ENCODE results near the gene NRM. TPM values are rescaled to one million over a fixed set of nuclear protein-coding genes. Genes with fewer than 3 reads are reported as not detected.
A peak's percentile ranks its signal among the peaks of the same experiment; 100 is the strongest.

Gene NRM
- total RNA-seq, 1 experiment from 2014 or later: 31.2 TPM

GRCh38 chr6:30719356-30719755 is 28.6 kb upstream of the NRM start:
- Mint-ChIP-seq H3K36me3 (peaks cover 52% of the 10 kb centered on the region), H3K9me3 (no peaks in the 10 kb centered on the region), H3K27ac (peak overlapping the region; percentile 100), H3K4me3 (peak overlapping the region; percentile 99), H3K27me3 (ENCODE audit: low read depth) (no peaks in the 10 kb centered on the region), H3K4me1 (peaks cover 50% of the 10 kb centered on the region)
- CTCF ChIA-PET: interaction anchor here (0.6 to 6.0 kb wide), 6 partner anchors 12 to 1195 kb away, joined by 3 to 54 read pairs (median 4); partner anchors contain the start of gene DHX16
- TF ChIP-seq ZNF281 (CRISPR knock-in tag; IDR thresholded peaks at IDR 0.05) (no peak), SP1 (CRISPR knock-in tag; conservative IDR thresholded peaks at IDR 0.05) (no peak), ZNF263 (CRISPR knock-in tag; IDR thresholded peaks at IDR 0.05; ENCODE audit: low read depth) (no peak), PRRX2 (CRISPR knock-in tag; IDR thresholded peaks at IDR 0.05) (no peak), ZNF425 (CRISPR knock-in tag; conservative IDR thresholded peaks at IDR 0.05) (no peak), PREB (CRISPR knock-in tag; IDR thresholded peaks at IDR 0.05; ENCODE audit: borderline replicate concordance) (no peak), ELF4 (CRISPR knock-in tag; IDR thresholded peaks at IDR 0.05; ENCODE audit: low read depth) (no peak), NR1H2 (CRISPR knock-in tag; IDR thresholded peaks at IDR 0.05) (no peak), ZNF512 (CRISPR knock-in tag; IDR thresholded peaks at IDR 0.05; ENCODE audit: borderline replicate concordance) (no peak), TEAD4 (CRISPR knock-in tag; IDR thresholded peaks at IDR 0.05) (no peak), ZBTB43 (CRISPR knock-in tag; IDR thresholded peaks at IDR 0.05) (no peak), EMX1 (CRISPR knock-in tag; IDR thresholded peaks at IDR 0.05) (no peak), ATF1 (CRISPR knock-in tag; IDR thresholded peaks at IDR 0.05) (no peak), MAX (CRISPR knock-in tag; IDR thresholded peaks at IDR 0.05) (no peak), E2F1 (CRISPR knock-in tag; IDR thresholded peaks at IDR 0.05) (no peak), ZNF423 (CRISPR knock-in tag; IDR thresholded peaks at IDR 0.05) (no peak), HMGXB4 (CRISPR knock-in tag; IDR thresholded peaks at IDR 0.05) (no peak), AR (CRISPR knock-in tag; IDR thresholded peaks at IDR 0.05) (no peak)
- POLR2A ChIA-PET: interaction anchor here (0.6 to 0.7 kb wide), 2 partner anchors 40 to 454 kb away, joined by 3 to 8 read pairs; no protein-coding TSS in a partner anchor
- ATAC-seq: no peak
- no peak for DNase-seq (ENCODE audit: low spot score)

Data from WTC11 (cell line).